ENCODE results near the gene MAGT1.
"Not testable (repeated sequence)": the region's sequence is repeated elsewhere in the genome, so short reads cannot be mapped to it uniquely, and the experiment has no call there.

The MAGT1 gene

GRCh38 chrX:77893713-77894112 is 1.5 kb downstream of the MAGT1 start:
- TF ChIP-seq, protein P1, sequence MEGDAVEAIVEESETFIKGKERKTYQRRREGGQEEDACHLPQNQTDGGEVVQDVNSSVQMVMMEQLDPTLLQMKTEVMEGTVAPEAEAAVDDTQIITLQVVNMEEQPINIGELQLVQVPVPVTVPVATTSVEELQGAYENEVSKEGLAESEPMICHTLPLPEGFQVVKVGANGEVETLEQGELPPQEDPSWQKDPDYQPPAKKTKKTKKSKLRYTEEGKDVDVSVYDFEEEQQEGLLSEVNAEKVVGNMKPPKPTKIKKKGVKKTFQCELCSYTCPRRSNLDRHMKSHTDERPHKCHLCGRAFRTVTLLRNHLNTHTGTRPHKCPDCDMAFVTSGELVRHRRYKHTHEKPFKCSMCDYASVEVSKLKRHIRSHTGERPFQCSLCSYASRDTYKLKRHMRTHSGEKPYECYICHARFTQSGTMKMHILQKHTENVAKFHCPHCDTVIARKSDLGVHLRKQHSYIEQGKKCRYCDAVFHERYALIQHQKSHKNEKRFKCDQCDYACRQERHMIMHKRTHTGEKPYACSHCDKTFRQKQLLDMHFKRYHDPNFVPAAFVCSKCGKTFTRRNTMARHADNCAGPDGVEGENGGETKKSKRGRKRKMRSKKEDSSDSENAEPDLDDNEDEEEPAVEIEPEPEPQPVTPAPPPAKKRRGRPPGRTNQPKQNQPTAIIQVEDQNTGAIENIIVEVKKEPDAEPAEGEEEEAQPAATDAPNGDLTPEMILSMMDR (IDR thresholded peaks at IDR 0.05; ENCODE audit: low read depth, low read length): no peak
- H3K9me3 ChIP-seq (ENCODE audit: severe bottlenecking): peaks cover 2% of the 10 kb centered on the region
- H3K4me3 ChIP-seq (ENCODE audit: low read depth, low read length): no peak overlapping the region
- no peak for DNase-seq
- no peaks in the 10 kb centered on the region; the same call in 1 of the 2 replicates for H3K36me3 ChIP-seq
- no peak overlapping the region for H3K27ac ChIP-seq
- peaks cover 8% of the 10 kb centered on the region for H3K27me3 ChIP-seq (ENCODE audit: insufficient read depth, low read depth, severe bottlenecking)

GRCh38 chrX:77892887-77893286 is 2.3 kb downstream of the MAGT1 start:
- Histone ChIP-seq H3K27ac (no peak overlapping the region), H3K4me3 (ENCODE audit: low read depth, low read length) (no peak overlapping the region), H3K36me3 (no peaks in the 10 kb centered on the region; the same call in 1 of the 2 replicates), H3K9me3 (ENCODE audit: severe bottlenecking) (no peaks in the 10 kb centered on the region), H3K27me3 (ENCODE audit: insufficient read depth, low read depth, severe bottlenecking) (peaks cover 8% of the 10 kb centered on the region)
- no peak for DNase-seq
- TF ChIP-seq, protein P1 (IDR thresholded peaks at IDR 0.05; ENCODE audit: low read depth, low read length): no peak

DNA sequence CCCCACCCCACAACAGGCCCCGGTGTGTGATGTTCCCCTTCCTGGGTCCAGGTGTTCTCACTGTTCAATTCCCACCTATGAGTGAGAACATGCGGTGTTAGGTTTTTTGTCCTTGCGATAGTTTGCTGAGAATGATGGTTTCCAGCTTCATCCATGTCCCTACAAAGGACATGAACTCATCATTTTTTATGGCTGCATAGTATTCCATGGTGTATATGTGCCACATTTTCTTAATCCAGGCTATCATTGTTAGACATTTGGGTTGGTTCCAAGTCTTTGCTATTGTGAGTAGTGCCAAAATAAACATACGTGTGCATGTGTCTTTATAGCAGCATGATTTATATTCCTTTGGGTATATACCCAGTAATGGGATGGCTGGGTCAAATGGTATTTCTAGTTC is 13.8 kb downstream of the MAGT1 start:
- DNase-seq; H3K4me3 ChIP-seq (ENCODE audit: low read depth, low read length); H3K9me3 ChIP-seq (ENCODE audit: severe bottlenecking); H3K27ac ChIP-seq; H3K36me3 ChIP-seq; H3K27me3 ChIP-seq (ENCODE audit: insufficient read depth, low read depth, severe bottlenecking): not testable (repeated sequence)

DNA sequence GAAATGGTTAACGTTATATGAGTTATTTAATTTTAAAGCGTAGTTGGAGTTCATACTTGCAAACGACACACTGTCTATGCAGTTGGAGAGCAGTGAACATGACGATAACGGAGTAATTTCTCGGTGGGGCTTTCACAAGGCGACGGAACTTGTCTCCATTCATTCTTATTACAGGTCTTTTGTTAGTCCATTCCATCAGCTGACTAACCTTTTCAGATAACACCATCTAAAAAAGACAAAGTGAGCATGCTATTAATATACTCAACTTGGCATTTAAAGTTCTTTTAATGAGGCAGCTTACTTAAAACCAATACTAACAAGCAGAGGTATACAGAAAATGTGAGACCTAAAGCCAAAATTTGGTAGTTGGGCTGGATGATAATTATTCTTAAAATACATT is 19.9 kb downstream of the MAGT1 start:
- no peaks in the 10 kb centered on the region for H3K27me3 ChIP-seq (ENCODE audit: insufficient read depth, low read depth, severe bottlenecking)
- TF ChIP-seq, protein P1 (IDR thresholded peaks at IDR 0.05; ENCODE audit: low read depth, low read length): no peak
- H3K27ac ChIP-seq: no peak overlapping the region
- H3K4me3 ChIP-seq (ENCODE audit: low read depth, low read length): no peak overlapping the region
- no peak for DNase-seq
- H3K9me3 ChIP-seq (ENCODE audit: severe bottlenecking): no peaks in the 10 kb centered on the region
- H3K36me3 ChIP-seq: peaks cover 5% of the 10 kb centered on the region

- not testable (repeated sequence) for H3K27me3 ChIP-seq (ENCODE audit: insufficient read depth, low read depth, severe bottlenecking); DNase-seq; H3K4me3 ChIP-seq (ENCODE audit: low read depth, low read length); H3K9me3 ChIP-seq (ENCODE audit: severe bottlenecking); H3K36me3 ChIP-seq; H3K27ac ChIP-seq
Observed at GRCh38 chrX:77831544-77831943, 63.7 kb downstream of the MAGT1 start.

DNA sequence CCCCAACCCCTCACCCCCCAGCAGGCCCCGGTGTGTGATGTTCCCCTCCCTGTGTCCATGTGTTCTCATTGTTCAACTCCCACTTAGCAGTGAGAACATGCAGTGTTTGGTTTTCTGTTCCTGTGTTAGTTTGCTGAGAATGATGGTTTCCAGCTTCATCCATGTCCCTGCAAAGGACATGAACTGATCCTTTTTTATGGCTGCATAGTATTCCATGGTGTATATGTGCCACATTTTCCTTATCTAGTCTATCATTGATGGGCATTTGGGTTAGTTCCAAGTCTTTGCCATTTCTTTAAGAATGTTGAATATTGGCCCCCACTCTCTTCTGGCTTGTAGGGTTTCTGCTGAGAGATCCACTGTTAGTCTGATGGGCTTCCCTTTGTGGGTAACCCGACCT is 73.2 kb downstream of the MAGT1 start:
- H3K4me3 ChIP-seq (ENCODE audit: low read depth, low read length); H3K9me3 ChIP-seq (ENCODE audit: severe bottlenecking); H3K27ac ChIP-seq; H3K27me3 ChIP-seq (ENCODE audit: insufficient read depth, low read depth, severe bottlenecking); DNase-seq; H3K36me3 ChIP-seq: not testable (repeated sequence)

GRCh38 chrX:77820091-77820727 is 75.0 kb downstream of the MAGT1 start:
- H3K27me3 ChIP-seq (ENCODE audit: insufficient read depth, low read depth, severe bottlenecking): no peaks in the 10 kb centered on the region
- no peaks in the 10 kb centered on the region for H3K36me3 ChIP-seq
- H3K4me3 ChIP-seq (ENCODE audit: low read depth, low read length): no peak overlapping the region
- no peak for DNase-seq
- no peaks in the 10 kb centered on the region for H3K9me3 ChIP-seq (ENCODE audit: severe bottlenecking)
- TF ChIP-seq, protein P1 (IDR thresholded peaks at IDR 0.05; ENCODE audit: low read depth, low read length): no peak
- no peak overlapping the region for H3K27ac ChIP-seq

Data from WERI-Rb-1 (cell line).